HG03439 (cell line): Measurements from ENCODE around the gene TSHZ1.

Experiments
- ATAC-seq: cut with Tn5 transposase; IDR thresholded peaks from one replicate; pipeline ENCODE4 v1.9.1; 2021; ENCODE audit warnings: mild to moderate bottlenecking, moderate library complexity; ENCODE audit not compliant: unreplicated experiment

The TSHZ1 gene

DNA sequence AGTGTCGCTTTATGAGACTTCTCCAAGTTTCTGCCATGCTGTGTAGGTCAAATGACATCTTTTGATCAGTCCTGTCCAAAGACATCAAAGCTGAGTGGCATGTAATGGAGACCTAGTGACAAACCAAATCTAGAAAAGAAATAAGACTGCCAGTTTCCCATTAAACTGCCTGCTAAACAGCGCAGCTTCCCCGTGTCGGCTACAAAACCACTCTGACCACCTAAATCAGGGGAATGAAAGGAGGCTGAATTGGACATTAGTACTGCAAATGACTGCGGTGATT, 57.7 kb downstream of the TSHZ1 start:
- ATAC-seq = no peak

DNA sequence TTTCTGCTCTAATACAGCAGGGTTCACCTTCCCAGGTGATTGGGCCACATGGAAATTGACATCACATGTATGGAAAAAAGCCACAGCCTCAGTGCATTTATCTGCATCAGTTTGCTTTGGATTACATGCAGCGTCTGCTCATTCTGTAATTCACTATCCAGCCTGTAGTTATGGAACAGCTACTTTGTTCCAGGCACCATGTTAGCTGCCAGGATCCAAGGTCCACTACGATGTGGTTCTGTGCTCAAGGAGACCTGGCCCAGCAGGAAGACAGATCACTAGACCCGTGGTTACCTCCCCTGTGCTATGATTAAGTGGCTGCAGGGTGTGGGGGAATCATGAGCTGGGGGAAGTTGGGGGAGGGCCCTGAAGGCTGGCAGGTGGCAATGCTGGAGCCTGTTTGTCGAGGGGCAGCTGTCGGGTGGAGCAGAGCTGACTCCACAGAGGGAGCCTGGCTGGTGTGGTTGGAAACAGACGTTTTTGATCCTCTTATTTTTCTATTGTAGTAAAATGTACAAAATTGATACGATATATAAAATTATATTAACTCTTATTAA, 58.6 kb downstream of the TSHZ1 start:
- no peak for ATAC-seq

DNA sequence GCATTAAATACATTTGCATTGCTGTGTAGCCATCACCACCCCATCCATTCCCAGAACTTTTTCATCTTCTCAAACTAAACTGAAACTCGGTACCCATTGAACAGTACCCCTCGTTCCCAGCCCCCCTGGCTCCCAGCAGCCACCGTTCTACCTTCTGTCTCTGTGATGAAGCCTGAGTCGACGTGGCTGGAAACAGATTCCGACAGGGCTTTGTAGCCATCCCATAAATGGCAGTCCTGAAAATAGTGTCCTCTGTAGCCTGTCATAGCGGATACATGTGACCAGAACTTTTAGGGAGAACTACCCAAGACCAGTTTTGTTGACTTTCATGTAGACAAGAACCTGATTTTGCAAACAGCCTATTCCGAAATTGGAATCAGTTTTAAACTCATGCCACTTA, 59.1 kb downstream of the TSHZ1 start:
- ATAC-seq = no peak

DNA sequence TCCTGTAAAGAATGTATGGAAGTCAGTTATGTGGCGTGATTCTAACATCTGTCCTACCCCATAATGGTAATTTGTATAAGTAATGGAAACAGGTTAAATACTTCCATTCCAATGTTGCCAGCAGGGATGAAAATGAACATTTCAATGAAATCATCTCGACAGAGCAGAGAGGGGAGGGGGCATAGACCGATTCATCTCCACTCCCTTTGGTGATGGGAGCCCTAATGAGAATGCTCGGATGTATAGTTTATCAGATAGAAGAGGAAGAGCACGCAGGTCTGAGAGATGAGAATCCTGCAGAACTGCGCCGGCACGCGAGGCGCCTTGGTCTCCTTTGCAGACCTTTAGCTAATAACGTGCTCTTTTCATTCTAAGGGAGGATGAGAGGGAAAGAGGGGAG, 61.4 kb downstream of the TSHZ1 start:
- ATAC-seq = no peak

DNA sequence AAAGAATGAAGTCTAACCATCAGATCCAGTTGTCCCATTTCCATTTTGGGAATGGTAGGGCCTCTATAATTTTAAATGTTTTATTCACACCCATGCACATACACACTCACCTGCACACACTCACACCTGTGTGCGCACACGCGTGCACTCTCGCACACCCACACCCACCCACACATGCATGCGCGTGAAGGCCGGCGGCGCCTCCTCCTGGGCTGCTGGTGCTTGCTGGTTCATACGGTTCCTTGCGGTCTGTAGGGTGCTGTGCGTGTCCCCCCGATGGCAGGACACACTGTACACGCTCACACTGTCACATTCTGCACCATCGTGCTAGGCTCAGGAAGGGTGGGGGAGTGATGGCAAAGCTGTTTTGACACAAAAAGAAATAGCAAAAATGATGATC, 63.2 kb downstream of the TSHZ1 start:
- no peak for ATAC-seq

DNA sequence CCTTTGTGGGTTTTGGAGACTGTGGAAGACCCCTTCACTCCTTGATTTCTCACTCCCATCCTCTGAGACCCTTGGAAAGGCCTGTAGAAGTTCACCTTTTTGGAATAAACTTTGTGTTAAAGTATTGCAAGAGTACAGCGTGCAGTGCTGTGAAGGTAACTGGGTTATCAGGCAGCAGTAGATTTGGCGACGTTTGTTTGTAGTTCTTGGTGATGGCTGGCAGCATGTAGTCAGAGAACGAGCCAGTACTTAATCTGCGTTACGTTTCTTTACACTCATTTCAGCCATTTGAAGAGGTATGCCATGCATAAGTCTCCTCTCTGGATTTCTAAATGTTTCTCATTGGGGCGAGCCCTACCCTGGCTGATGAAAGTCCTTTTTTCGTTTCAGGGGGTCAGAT, 64.6 kb downstream of the TSHZ1 start:
- ATAC-seq = no peak

DNA sequence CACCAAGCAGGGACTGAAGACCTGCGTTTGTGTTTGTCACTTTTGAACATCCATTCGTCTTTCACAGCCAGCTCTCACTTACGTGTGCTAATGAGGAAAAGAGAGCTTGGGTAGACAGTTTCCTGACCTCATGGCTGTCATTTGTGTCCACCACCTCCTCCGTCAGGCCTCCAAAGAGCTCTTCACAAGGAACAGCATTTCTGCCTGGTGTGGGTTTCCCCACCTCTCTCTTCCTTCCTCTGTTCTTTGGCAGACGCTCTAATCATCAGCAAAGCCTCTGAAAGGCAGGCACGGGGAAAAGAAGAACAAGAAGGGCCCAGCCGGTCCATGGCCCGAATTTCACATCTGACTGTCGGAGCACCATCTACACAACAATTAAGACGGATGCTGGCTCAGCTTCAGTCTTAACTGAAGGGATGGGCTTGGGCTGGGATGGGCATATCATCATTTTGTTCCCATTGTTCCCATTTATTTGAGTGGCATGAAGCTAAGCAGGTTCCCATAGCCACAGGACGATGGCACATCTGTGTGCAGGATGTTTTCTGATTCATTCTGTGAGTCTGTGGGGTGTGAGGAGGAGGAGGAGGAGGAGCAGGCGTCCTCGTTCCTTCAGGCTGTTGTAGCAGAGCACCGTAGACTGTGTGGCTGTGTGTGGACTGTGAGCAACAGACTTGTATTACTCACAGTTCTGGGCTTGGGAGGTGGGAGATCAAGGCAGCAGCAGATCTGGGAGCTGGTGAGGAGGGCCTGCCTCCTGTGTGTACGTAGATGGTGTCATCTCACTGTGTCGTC, 66.4 kb downstream of the TSHZ1 start:
- no peak for ATAC-seq

DNA sequence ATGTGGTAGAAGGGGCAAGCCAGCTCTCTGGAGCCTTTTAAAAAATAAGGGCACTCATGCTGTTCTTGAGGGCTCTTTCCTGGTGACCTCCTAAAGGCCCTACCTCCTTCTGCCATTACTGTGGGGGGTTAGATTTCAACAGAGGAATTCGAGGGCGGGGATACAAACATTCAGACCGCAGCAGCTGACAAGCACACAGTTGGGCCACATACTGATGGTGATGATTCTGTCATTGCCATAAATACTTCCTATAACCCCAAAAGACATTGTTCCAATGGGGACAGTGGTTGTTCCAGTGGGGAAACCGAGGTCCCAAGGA, 67.0 kb downstream of the TSHZ1 start:
- no peak for ATAC-seq

DNA sequence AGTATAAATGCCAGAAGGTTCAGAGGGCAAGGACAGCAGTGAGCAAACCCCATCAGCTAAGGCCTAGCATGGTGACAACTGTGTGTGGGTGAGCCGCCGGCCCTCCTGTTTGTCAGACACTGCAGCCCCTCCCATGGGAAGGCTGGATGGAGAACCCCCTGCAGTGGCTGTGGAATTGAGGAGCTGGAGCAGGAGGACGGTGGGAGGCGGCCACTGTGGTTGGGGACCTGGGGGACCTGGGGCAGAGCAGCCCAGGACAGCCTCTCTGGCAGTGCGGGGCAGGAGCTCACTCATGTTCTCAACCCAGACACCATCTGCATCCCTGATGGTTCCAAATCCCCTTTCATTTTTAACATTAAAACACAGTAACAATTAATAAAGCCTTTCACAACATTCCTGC, 68.8 kb downstream of the TSHZ1 start:
- no peak for ATAC-seq

DNA sequence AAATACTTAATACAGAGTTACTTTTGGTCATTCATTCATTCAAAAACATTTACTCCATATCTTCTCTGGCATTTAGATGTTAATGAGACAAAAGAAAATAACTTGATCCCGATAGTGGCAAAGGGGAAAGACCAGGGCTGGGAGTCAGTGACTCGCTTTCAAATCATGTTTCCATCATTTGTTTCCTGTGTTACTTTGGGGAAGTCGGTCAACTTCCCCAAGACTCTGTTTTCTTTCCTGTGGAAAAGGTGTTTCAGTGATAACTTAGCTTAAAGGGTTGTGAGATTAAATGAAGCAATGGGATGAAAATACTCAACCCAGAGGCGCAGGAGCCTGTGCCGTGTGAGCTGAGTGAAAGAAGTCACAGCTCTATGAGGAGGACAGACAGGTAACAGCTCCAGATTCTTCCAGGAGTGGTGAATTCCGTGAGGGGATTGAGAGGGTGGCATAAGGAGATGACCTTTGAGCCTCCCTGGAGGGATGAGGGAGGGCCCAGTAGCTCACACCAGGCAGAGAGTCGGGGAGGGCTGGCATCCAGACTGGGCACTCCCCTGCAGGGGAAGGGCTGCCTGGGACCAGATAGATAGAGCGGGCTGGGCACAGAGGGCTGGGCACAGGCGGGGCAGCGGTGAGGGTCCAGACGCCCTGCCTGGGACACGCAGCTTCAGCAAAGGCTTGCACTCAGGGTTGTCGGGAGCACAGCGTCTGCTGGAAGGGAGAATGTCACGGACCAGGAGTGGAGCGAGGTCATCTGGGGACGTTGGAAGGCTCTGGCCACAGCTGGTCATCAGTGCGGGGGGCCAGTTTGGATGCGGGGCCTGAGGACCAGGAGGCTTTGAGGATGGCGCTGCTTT, 70.1 kb downstream of the TSHZ1 start:
- no peak for ATAC-seq

DNA sequence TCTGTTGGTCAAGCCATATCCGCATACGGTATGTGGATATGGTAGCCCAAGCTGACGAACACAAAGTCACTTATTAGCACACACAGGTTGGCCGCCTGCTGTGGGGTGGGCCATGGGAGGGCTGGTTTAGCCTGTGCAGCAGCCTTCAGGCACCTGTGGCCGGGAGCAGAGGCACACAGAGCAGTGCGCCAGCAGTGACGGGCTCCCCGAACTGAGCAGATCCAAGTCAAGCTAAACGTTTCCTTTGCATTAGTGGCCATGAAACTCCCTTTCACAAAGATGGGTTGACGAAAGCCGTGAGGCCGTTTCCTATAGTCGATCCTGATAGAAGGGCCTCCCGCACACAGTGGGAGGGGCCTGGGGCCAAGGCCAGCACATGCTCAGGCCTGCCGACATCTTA, 72.1 kb downstream of the TSHZ1 start:
- ATAC-seq = no peak

DNA sequence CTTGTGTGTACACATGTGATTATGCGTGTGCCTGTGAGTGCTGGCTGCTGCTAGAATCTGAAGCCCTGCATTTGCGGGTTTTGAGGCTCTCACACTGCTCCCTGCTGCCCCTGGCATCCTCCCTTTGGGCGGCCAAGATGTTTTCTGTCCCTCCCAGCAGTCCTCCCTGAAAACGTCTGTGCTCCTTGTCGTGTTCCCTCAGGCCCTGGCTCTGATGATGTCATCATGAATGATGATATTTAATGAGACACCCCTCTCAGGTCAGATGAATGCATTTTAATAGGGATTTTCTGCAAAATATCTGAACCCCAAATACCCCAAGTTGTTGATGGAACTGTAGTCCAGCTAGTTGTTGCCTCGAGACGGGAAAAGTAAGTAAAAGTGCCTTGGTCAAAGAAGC, 73.1 kb downstream of the TSHZ1 start:
- ATAC-seq = no peak

DNA sequence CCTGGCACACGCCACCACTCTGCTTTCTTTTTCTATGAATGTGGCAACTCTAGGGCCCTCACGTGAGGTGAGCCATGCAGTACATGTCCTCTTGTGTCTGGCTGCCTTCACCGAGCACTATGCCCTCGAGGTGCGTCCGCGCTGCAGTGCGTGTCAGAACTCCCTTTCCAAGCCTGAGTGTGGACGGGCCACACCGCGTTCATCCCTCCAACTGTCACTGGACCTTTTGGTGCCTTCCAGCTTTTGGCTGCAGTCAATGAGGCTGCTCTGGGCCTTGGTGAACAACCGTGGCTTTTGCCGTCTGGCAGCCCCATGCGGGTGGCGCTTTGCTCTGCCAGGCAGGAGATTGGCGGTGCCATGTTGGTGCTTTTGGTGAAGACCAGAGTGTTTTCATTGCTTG, 74.0 kb downstream of the TSHZ1 start:
- ATAC-seq = no peak

DNA sequence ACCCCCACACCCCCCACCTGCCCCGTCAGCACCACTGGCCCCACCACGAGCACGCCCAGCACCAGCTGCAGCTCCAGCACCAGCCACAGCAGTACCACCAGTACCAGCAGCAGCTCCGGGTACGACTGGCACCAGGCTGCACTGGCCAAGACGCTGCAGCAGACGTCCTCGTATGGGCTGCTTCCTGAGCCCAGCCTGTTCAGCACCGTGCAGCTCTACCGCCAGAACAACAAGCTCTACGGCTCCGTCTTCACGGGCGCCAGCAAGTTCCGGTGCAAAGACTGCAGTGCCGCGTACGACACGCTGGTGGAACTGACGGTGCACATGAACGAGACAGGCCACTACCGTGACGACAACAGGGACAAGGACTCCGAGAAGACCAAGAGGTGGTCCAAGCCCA, 75.3 kb downstream of the TSHZ1 start:
- ATAC-seq = no peak

DNA sequence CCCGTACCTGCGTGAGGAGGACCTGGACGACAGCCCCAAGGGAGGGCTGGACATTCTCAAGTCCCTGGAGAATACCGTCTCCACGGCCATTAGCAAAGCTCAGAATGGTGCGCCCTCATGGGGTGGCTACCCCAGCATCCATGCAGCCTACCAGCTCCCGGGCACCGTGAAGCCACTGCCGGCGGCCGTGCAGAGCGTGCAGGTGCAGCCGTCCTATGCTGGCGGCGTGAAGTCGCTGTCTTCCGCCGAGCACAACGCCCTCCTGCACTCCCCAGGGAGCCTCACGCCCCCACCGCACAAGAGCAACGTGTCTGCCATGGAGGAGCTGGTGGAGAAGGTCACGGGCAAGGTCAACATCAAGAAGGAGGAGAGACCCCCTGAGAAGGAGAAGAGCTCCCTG, 76.4 kb downstream of the TSHZ1 start:
- ATAC-seq = no peak

DNA sequence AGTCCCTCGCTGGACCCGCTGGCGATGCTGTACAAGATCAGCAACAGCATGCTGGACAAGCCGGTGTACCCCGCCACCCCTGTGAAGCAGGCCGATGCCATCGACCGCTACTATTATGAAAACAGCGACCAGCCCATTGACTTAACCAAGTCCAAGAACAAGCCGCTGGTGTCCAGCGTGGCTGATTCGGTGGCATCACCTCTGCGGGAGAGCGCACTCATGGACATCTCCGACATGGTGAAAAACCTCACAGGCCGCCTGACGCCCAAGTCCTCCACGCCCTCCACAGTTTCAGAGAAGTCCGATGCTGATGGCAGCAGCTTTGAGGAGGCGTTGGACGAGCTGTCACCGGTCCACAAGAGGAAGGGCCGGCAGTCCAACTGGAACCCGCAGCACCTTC, 77.1 kb downstream of the TSHZ1 start:
- no peak for ATAC-seq

DNA sequence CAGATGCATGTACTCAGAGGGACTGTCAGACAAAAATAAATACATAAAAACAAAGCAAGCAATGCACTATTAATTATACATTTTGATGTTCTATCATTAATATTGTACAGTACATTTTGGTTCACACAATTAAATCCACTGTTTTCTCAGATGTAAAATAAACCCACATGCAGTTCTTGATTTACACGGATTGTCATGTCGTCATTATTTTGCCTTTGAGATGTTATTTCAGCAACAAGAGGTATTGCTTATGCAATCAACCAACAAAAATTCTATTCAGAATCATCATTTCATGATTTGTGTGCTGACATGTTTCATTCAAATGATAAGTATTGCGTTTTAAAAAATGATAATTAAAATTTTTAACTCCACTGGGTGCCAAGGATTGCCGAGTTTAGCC, 79.2 kb downstream of the TSHZ1 start:
- ATAC-seq = no peak

DNA sequence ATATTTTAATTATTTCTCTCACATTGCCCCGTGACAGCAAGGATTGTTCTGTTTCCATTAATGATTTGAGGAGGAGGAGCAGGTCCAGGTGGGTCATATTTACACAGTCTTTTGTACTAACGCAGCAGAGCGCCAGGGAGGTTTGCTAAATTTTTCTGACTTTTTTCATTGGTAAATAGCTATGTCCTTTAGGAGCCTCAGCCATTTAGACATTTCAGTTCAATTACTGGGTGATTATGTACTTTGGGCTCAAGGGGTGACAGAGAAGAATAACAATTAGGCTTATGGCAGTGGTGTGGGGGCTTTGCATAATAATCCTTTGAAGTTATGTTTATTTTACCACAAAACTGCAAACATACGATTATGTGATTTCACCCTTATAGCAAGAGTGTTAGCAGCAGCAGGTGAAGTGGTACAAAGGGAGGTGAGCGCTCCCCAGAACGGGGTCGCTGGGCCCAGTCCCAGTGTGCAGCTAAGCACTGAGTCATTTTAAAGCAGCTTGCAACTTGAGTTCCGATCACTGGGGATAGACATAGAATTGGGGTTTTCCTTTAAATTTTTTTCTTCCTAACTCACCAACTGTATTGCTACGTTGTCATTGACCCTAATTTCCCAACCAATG, 80.3 kb downstream of the TSHZ1 start:
- ATAC-seq = no peak

DNA sequence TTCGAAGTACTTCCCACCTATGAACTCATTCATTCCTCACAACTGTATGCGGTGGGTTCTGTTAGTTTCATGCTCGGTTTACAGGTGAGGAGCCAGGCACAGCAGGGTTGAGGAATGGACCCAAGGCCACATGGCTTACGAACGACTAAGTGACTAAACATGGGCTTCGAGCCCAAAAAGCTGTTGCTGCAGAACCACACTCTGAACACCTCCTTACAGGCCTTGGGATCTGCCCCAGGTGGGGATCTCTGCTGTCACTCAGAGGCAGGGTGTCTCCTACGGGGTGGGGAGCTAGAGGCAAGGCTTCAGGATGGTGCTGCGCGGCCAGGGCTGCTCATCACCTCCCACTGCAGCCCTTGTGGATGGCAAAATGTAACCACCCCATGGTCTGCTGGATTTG, 80.9 kb downstream of the TSHZ1 start:
- no peak for ATAC-seq

DNA sequence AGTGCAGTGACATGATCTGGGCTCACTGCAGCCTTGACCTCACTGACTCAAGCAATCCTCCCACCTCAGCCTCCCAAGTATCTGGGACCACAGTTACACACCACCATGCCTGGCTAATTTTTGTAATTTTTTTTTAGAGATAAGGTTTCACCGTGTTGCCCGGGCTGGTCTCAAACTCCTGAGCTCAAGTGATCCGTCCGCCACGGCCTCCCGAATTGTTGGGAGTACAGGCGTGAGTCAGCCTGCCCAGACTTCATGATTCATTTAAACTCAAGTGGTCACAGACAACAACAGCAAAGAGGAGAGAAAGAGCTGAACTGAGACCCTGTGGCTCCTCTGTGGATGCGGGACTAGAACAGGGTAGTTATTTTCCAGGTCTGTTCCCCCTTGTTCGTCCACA, 83.0 kb downstream of the TSHZ1 start:
- ATAC-seq = no peak

DNA sequence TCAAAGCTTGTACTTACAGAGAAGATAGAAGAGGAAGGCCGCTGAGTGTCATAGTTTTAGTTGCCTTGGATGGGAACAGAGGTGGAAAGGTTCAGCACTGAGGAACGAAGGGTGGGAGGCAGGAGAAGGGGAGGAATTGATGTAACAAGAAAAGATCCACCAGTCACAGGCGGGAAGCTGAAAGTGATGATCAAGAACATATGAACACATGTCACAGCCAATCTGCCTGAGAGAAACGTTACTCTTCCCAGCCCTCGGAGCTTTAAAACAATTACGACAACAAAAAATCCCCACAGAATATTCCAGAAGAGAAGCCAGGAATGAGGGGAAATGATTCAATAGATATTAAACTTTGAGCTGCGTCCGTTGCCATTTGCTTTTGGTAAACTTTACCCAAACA, 87.1 kb downstream of the TSHZ1 start:
- ATAC-seq = no peak
